HL-60 (cell line): ENCODE results near the gene ATP1B3.

Experiments used
- CTCF ChIP-seq: IDR thresholded peaks from one replicate; pipeline ENCODE4 v1.5.1; 2011; ENCODE audit warnings: low read length, control low read depth, inconsistent platforms; ENCODE audit not compliant: insufficient read depth
- GABPA ChIP-seq: IDR thresholded peaks from 2 replicates; pipeline ENCODE4 v1.6.1; 2012; ENCODE audit warnings: low read depth
- POLR2AphosphoS5 ChIP-seq: IDR thresholded peaks from 2 replicates; pipeline ENCODE4 v1.6.1; 2012; ENCODE audit warnings: low read depth
- REST ChIP-seq: IDR thresholded peaks from 2 replicates; pipeline ENCODE4 v1.6.1; 2012; ENCODE audit warnings: low read depth; ENCODE audit not compliant: insufficient replicate concordance
- SPI1 ChIP-seq: IDR thresholded peaks from 2 replicates; pipeline ENCODE4 v1.6.1; 2012; ENCODE audit warnings: low read depth, mild to moderate bottlenecking, borderline replicate concordance

- TF ChIP-seq CTCF (no peak), POLR2AphosphoS5 (no peak), SPI1 (no peak), GABPA (no peak), REST (no peak)
Measured at GRCh38 chr3:141845407-141846049, 30.9 kb upstream of the ATP1B3 start.
